Upper lobe of left lung (tissue), 6 donors: ENCODE measurements around the gene PCDHGC5. TPM values are rescaled to one million over a fixed set of nuclear protein-coding genes. Genes with fewer than 3 reads are reported as not detected.

Source experiments
- ATAC-seq, 2 donors: fragments of 200-7000 bp; cut with Tn5 transposase; one replicate each; pipeline ENCODE4 v1.9.1; 2022; ENCODE audit warnings: mild to moderate bottlenecking in 2 of 2, moderate library complexity in 2 of 2; ENCODE audit not compliant: low FRiP score in 2 of 2
- DNase-seq, 2 donors: peaks; one replicate each; pipeline ENCODE4 v3.0.0-alpha.2; 2019 to 2020
- H3K27ac ChIP-seq, 4 donors: fragments of 200-600 bp; sonication (generic); one replicate each; pipeline ENCODE4 v1.5.1; 2016 to 2019
- H3K27me3 ChIP-seq, 4 donors: fragments of 200-600 bp; sonication (generic); one replicate each; pipeline ENCODE4 v1.5.1; 2017 to 2019
- H3K36me3 ChIP-seq, 4 donors: fragments of 200-600 bp; sonication (generic); one replicate each; pipeline ENCODE4 v1.5.1; 2016 to 2019
- H3K4me1 ChIP-seq, 4 donors: fragments of 200-600 bp; sonication (generic); one replicate each; pipeline ENCODE4 v1.5.1; 2018 to 2019
- H3K4me3 ChIP-seq, 4 donors: fragments of 200-600 bp; sonication (generic); one replicate each; pipeline ENCODE4 v1.5.1; 2017 to 2019; ENCODE audit warnings: mild to moderate bottlenecking in 2 of 4, moderate library complexity in 1 of 4
- H3K9me3 ChIP-seq, 4 donors: fragments of 200-600 bp; sonication (generic); one replicate each; pipeline ENCODE4 v1.5.1; 2018 to 2019
- EP300 ChIP-seq, 4 donors: sonication (generic); formaldehyde crosslinking; IDR thresholded peaks; one replicate each; pipeline ENCODE4 v1.5.1; 2017; ENCODE audit warnings: antibody characterized with exemption in 4 of 4, control low read depth in 2 of 4
- POLR2A ChIP-seq, 4 donors: fragments of 450-650 bp; IDR thresholded peaks; one replicate each; pipeline ENCODE4 v1.5.1; 2016 to 2017; ENCODE audit warnings: antibody characterized with exemption in 4 of 4, mild to moderate bottlenecking in 2 of 4
- POLR2AphosphoS5 ChIP-seq, 2 donors: sonication (generic); formaldehyde crosslinking; IDR thresholded peaks; one replicate each; pipeline ENCODE4 v1.5.1; 2017; ENCODE audit warnings: antibody characterized with exemption in 2 of 2
- WGBS, 2 donors: methylation state at CpG; one replicate each; pipeline ENCODE4 v1.1.5; 2017 to 2018; 5-methylcytosine and 5-hydroxymethylcytosine counted together
- total RNA-seq, 6 donors: library from RNA; depleted of rRNA in 4 of 6; stranded (reverse); fragments of >200 nt in 4 of 6; gene quantifications; one replicate each; pipeline versions ENCODE4 v1.1.0 to v1.2.1, GENCODE V29; 2016 to 2021
- TF ChIP-seq, protein P1 (sequence below), 6 experiments: fragments of 450-650 bp in 4 of 6; fragments of 200-600 bp in 2 of 6; sonication (generic) in 2 of 6; IDR thresholded peaks; one replicate each; pipeline ENCODE4 v1.5.1; 2016 to 2019; ENCODE audit warnings: antibody characterized with exemption in 6 of 6
- donor health status: DM: no; HTN: no; CAD: no; lungs with moderate emphysema.
- donor health status: DM: no; HTN: yes; CAD: no; lungs with severe emphysema.

The PCDHGC5 gene
- total RNA-seq, 6 donors from 2014 or later, result 0.61 to 11.5 (median 1.4) TPM

DNA sequence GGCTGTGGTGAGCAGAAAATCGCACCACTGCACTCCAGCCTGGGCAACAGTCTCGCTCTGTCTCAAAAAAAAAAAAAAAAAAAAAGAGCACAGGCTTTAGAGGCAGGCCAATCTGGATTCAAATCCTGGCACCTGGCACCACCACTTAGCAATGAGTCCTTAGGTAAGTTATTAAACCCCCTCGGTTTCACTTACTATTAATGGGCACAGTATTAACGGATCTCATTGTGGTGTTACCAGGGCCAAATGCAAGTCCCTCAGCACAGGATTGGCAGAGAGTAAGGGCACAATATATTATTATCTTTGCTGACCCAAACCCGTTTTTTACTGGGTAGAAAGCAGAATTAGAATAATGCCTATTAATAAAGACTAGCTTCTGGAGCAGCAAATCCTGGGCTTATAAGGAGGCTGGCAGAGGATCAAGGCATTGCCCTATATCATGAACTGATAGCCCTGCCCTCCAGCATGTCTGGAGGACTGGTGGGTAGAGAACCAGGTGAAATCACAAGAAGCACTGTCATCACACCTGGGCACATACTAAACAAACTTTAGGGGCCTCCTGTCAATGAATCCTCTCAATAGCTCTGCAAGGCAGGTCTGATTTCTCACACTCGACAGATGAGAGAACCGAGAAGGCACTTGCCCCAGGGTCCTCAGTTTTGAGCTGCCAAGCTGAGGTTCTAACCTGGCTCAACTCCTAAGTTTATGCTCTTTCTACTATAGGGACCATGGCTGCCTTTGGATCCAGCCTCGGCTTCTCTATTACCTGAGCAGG, 17.7 kb downstream of the PCDHGC5 start:
- peaks cover 15 to 29% (median 18%) of the 10 kb centered on the region in 4 donors for H3K4me1 ChIP-seq
- WGBS, 2 donors, result 87 to 88% methylated on average over 6 to 8 of the region's 8 CpGs
- H3K27ac ChIP-seq, result peak overlapping the region; percentile 28 to 87 (median 79)
- ATAC-seq (no peak), DNase-seq (no peak)
- H3K9me3 ChIP-seq, result no peaks in the 10 kb centered on the region
- H3K4me3 ChIP-seq, result no peak overlapping the region
- H3K27me3 ChIP-seq, result no peaks in the 10 kb centered on the region
- H3K36me3 ChIP-seq, result peaks cover 0 to 47% (median 0%) of the 10 kb centered on the region in 4 donors
- TF ChIP-seq EP300 (IDR thresholded peaks at IDR 0.05), result no peak
- no peak for TF ChIP-seq POLR2A (IDR thresholded peaks at IDR 0.05)
- TF ChIP-seq, protein P1, sequence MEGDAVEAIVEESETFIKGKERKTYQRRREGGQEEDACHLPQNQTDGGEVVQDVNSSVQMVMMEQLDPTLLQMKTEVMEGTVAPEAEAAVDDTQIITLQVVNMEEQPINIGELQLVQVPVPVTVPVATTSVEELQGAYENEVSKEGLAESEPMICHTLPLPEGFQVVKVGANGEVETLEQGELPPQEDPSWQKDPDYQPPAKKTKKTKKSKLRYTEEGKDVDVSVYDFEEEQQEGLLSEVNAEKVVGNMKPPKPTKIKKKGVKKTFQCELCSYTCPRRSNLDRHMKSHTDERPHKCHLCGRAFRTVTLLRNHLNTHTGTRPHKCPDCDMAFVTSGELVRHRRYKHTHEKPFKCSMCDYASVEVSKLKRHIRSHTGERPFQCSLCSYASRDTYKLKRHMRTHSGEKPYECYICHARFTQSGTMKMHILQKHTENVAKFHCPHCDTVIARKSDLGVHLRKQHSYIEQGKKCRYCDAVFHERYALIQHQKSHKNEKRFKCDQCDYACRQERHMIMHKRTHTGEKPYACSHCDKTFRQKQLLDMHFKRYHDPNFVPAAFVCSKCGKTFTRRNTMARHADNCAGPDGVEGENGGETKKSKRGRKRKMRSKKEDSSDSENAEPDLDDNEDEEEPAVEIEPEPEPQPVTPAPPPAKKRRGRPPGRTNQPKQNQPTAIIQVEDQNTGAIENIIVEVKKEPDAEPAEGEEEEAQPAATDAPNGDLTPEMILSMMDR (IDR thresholded peaks at IDR 0.05), result no peak
- no peak for TF ChIP-seq POLR2AphosphoS5 (IDR thresholded peaks at IDR 0.05)

DNA sequence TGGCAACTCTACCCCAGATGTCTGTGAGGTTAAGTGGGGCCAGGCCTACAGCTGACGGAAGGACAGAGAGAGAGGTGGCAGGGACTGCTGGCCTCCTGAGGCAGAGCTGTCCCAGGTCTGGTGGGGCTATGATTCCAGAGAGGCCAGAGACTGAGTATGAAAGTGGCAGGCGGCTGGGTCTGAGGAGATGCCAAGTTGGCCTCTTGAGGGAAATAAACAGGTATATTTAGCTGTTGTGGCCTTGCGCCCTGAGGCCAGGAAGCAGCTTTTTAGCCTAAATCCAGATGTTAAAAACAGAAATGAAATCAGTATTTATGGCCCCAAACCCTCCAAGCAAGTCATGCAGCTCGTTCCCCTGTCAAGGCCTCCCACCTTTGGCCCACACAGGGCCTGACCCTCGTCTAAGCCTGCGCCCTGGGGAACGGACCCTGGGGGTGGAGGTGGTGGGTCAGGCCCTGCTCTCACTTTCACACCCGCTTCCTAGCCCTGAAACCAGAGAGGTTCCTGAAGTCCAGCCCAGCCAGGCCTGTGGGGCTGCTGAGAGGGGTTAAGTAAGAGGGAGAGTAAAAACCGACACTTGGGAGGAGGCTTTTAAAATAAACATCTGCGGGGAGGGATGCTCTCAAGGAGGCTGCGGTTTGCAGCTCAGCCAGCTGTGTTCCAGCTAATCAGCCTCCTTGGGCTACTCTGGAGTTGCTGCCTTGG, 18.7 kb downstream of the PCDHGC5 start:
- Histone ChIP-seq H3K36me3 (peaks cover 0 to 53% (median 0%) of the 10 kb centered on the region in 4 donors), H3K9me3 (no peaks in the 10 kb centered on the region), H3K27me3 (no peaks in the 10 kb centered on the region), H3K4me1 (peaks cover 18 to 29% (median 24%) of the 10 kb centered on the region in 4 donors), H3K4me3 (no peak overlapping the region), H3K27ac (peak overlapping the region; percentile 77 to 87 (median 79))
- 68 to 72% methylated on average over 9 to 11 of the region's 11 CpGs for WGBS, 2 donors
- DNase-seq (peak in 1 of 2 donors; percentile 59), ATAC-seq (peak; percentile 6 to 83)
- no peak for TF ChIP-seq POLR2AphosphoS5 (IDR thresholded peaks at IDR 0.05)
- no peak for TF ChIP-seq EP300 (IDR thresholded peaks at IDR 0.05)

DNA sequence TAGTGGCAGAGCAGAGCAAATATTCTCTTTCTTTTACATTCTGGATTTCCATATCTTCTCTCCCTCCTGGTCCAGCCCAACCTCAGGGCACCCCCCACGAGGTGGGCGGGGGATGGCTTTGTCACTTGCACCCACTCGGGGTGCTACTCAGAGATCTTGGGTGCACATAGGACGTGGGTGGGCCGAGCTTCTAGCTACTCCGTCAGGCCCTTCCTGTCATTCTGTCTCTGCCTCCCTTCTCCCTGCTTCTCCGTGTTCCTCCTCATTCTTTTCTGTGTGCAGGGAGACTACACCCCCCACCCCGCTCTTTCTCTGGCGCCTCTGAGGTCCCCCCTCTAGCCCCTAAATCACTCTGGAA, 19.5 kb downstream of the PCDHGC5 start:
- Histone ChIP-seq H3K4me3 (peak overlapping the region in 2 of 4 donors; percentile 23 to 31), H3K27me3 (no peaks in the 10 kb centered on the region), H3K4me1 (peaks cover 26 to 32% (median 30%) of the 10 kb centered on the region in 4 donors), H3K27ac (peak overlapping the region; percentile 77 to 87 (median 79)), H3K36me3 (peaks cover 0 to 47% (median 0%) of the 10 kb centered on the region in 4 donors), H3K9me3 (no peaks in the 10 kb centered on the region)
- DNase-seq (peak in 1 of 2 donors; percentile 38), ATAC-seq (peak in 1 of 2 donors; percentile 12)
- WGBS, 2 donors, result 32 to 46% methylated on average over 7 to 9 of the region's 9 CpGs
- no peak for TF ChIP-seq POLR2AphosphoS5 (IDR thresholded peaks at IDR 0.05)
- TF ChIP-seq POLR2A (IDR thresholded peaks at IDR 0.05), result no peak
- TF ChIP-seq EP300 (IDR thresholded peaks at IDR 0.05), result no peak
- TF ChIP-seq, protein P1 (IDR thresholded peaks at IDR 0.05), result no peak

DNA sequence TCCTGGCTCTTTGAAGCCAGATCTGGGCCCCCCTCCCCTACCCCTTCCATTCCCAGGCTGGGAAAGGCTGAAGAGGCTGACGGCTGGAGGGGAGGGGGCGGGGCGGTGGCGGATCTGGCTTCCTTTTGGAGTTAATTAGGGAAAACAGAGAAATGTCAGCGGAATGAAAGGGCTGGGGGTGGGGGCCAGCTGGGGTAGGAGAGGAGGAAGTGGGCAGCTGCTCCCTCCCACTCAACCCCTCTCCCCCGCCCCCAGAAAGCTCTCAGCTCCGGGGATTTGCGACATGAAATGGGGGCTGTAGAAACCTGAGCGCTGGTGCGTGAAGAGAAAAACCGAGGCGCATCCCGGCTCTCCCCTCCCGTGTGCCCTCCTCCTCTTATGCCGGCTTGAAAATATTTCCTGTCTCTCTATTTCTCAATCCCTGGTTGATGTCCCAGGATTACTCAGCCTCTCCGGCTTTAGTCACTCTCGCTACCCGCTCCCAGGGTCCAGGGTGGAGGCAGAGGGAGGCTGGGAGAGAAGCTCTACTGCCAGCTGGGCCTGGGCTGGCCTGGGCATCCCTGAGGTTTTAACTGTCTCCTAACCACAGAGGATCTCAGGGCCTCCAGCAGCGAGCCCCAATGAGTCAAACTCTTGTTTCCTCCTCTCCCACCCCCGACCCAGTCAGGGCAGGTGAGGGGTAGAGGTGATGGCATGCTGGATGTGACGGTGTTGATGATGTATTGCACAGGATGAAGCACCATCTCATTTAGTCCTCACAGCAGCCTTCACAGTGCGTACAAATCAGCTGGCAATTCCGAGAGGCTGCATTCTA, 20.1 kb downstream of the PCDHGC5 start:
- no peaks in the 10 kb centered on the region for H3K9me3 ChIP-seq
- no peaks in the 10 kb centered on the region for H3K27me3 ChIP-seq
- peak overlapping the region; percentile 77 to 87 (median 79) for H3K27ac ChIP-seq
- peaks cover 0 to 42% (median 0%) of the 10 kb centered on the region in 4 donors for H3K36me3 ChIP-seq
- TF ChIP-seq POLR2AphosphoS5 (IDR thresholded peaks at IDR 0.05) (peak; percentile 14 to 43), POLR2A (IDR thresholded peaks at IDR 0.05) (no peak), EP300 (IDR thresholded peaks at IDR 0.05) (no peak)
- TF ChIP-seq, protein P1 (IDR thresholded peaks at IDR 0.05), result no peak
- peak overlapping the region in 2 of 4 donors; percentile 23 to 31 for H3K4me3 ChIP-seq
- 29 to 31% methylated on average over 22 to 23 of the region's 23 CpGs for WGBS, 2 donors
- peaks cover 31 to 38% (median 34%) of the 10 kb centered on the region in 4 donors for H3K4me1 ChIP-seq
- ATAC-seq, result peak; percentile 17 to 73
- DNase-seq, result peak in 1 of 2 donors; percentile 66
